Karpas-422 (cell line): ENCODE data around the gene PNMA8C. TPM values are rescaled to one million over a fixed set of nuclear protein-coding genes. Genes with fewer than 3 reads are reported as not detected.
A peak's percentile ranks its signal among the peaks of the same experiment; 100 is the strongest.
"Not testable (repeated sequence)": the region's sequence is repeated elsewhere in the genome, so short reads cannot be mapped to it uniquely, and the experiment has no call there.

Experiments used
- DNase-seq: peaks from one replicate; pipeline ENCODE4 v3.0.0-alpha.2; 2015
- H2AFZ ChIP-seq: fragments of 200-600 bp; sonication (generic); 2 replicates; pipeline ENCODE4 v1.6.1; 2014; ENCODE audit warnings: antibody characterized with exemption, low read length, mixed read lengths
- H3K27ac ChIP-seq: fragments of 200-600 bp; sonication (generic); 2 replicates; pipeline ENCODE4 v1.5.1; 2014; ENCODE audit warnings: mild to moderate bottlenecking, low read length, moderate library complexity
- H3K27me3 ChIP-seq: fragments of 200-600 bp; sonication (generic); 2 replicates; pipeline ENCODE4 v1.6.1; 2014; ENCODE audit warnings: low read length, mixed read lengths
- H3K36me3 ChIP-seq: fragments of 200-600 bp; sonication (generic); 2 replicates; pipeline ENCODE4 v1.6.1; 2014; ENCODE audit warnings: low read length, mixed read lengths; ENCODE audit not compliant: insufficient read depth
- H3K4me1 ChIP-seq: fragments of 200-600 bp; sonication (generic); 2 replicates; pipeline ENCODE4 v1.6.1; 2014; ENCODE audit warnings: mild to moderate bottlenecking, low read length, mixed read lengths
- H3K4me2 ChIP-seq: fragments of 200-600 bp; sonication (generic); 2 replicates; pipeline ENCODE4 v1.6.1; 2014; ENCODE audit warnings: low read length, low read depth, mild to moderate bottlenecking; ENCODE audit not compliant: poor library complexity, severe bottlenecking
- H3K4me3 ChIP-seq: fragments of 200-600 bp; sonication (generic); 2 replicates; pipeline ENCODE4 v1.5.1; 2014; ENCODE audit warnings: mild to moderate bottlenecking, antibody characterized with exemption, low read length, mixed read lengths
- H3K79me2 ChIP-seq: fragments of 200-600 bp; sonication (generic); 2 replicates; pipeline ENCODE4 v1.6.1; 2014; ENCODE audit warnings: mild to moderate bottlenecking, low read length, mixed read lengths
- H3K9ac ChIP-seq: fragments of 200-600 bp; sonication (generic); 2 replicates; pipeline ENCODE4 v1.6.0; 2014; ENCODE audit warnings: low read length
- H3K9me2 ChIP-seq: fragments of 200-600 bp; sonication (generic), shearing (Covaris generic); replicated peaks from 2 replicates; pipeline ENCODE4 v1.6.0; 2014; ENCODE audit warnings: mild to moderate bottlenecking, low read length, moderate library complexity; ENCODE audit not compliant: insufficient read depth
- H3K9me3 ChIP-seq: fragments of 300-700, 200-600 bp; sonication (generic); 2 replicates; pipeline ENCODE4 v1.6.1; 2014; ENCODE audit warnings: low read length, mixed read lengths
- H4K20me1 ChIP-seq: fragments of 200-600 bp; sonication (generic); 2 replicates; pipeline ENCODE4 v1.6.1; 2014; ENCODE audit warnings: mild to moderate bottlenecking, antibody characterized with exemption, low read length, low read depth; ENCODE audit not compliant: insufficient read depth
- total RNA-seq: library from RNA; depleted of rRNA; stranded (reverse); fragments of >200 nt; shearing (Covaris generic); gene quantifications from 2 replicates; pipeline ENCODE4 v1.2.3, GENCODE V29; 2014; ENCODE audit warnings: low replicate concordance

The PNMA8C gene
- total RNA-seq, 1 experiment from 2014 or later, result not detected

GRCh38 chr19:46442808-46443450 lies 14.2 kb upstream of the PNMA8C start:
- H3K27me3 ChIP-seq, result no peaks in the 10 kb centered on the region
- H3K4me3 ChIP-seq, result no peak overlapping the region
- H3K36me3 ChIP-seq, result no peaks in the 10 kb centered on the region
- no peak for DNase-seq
- H4K20me1 ChIP-seq, result no peaks in the 10 kb centered on the region
- no peak overlapping the region for H3K27ac ChIP-seq
- H3K9me3 ChIP-seq, result no peaks in the 10 kb centered on the region
- H3K9ac ChIP-seq, result no peak overlapping the region
- H3K79me2 ChIP-seq, result no peaks in the 10 kb centered on the region
- no peak overlapping the region for H2AFZ ChIP-seq
- H3K9me2 ChIP-seq, result no peaks in the 10 kb centered on the region
- H3K4me2 ChIP-seq, result no peak overlapping the region
- peaks cover 13% of the 10 kb centered on the region for H3K4me1 ChIP-seq

DNA sequence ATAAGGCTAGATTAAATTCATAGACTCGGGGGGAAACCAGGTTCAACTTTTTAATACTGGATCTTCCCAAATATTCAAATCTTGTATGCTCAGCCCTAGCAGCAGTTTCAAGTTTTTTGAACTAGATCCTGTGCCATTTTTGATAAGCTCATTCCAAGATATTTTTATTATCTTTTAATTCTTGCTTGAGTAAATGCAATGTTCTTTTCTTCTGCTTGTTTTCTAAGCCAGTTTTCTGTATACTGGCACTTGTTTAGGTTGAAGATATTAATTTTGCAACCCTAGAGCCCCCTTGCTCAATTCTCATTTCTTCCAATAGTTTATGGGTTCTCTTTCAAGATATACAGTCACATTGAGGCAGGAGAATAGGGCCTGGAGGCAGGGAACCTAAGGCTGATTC lies 13.1 kb upstream of the PNMA8C start:
- no peak overlapping the region for H2AFZ ChIP-seq
- DNase-seq, result no peak
- no peaks in the 10 kb centered on the region for H3K79me2 ChIP-seq
- H3K36me3 ChIP-seq, result no peaks in the 10 kb centered on the region
- no peak overlapping the region for H3K27ac ChIP-seq
- H3K4me2 ChIP-seq, result no peak overlapping the region
- H4K20me1 ChIP-seq, result no peaks in the 10 kb centered on the region
- peaks cover 2% of the 10 kb centered on the region for H3K4me1 ChIP-seq
- no peaks in the 10 kb centered on the region for H3K9me2 ChIP-seq
- no peak overlapping the region for H3K9ac ChIP-seq
- H3K9me3 ChIP-seq, result no peaks in the 10 kb centered on the region
- no peak overlapping the region for H3K4me3 ChIP-seq
- no peaks in the 10 kb centered on the region for H3K27me3 ChIP-seq

- not testable (repeated sequence) for H3K36me3 ChIP-seq, H3K4me3 ChIP-seq, H3K4me1 ChIP-seq, H4K20me1 ChIP-seq, H3K4me2 ChIP-seq, H3K9me2 ChIP-seq, DNase-seq, H3K27ac ChIP-seq, H3K9ac ChIP-seq, H3K9me3 ChIP-seq, H3K79me2 ChIP-seq, H2AFZ ChIP-seq, H3K27me3 ChIP-seq
These were observed 7.0 kb upstream of the PNMA8C start for GRCh38 chr19:46435689-46436088.

DNA sequence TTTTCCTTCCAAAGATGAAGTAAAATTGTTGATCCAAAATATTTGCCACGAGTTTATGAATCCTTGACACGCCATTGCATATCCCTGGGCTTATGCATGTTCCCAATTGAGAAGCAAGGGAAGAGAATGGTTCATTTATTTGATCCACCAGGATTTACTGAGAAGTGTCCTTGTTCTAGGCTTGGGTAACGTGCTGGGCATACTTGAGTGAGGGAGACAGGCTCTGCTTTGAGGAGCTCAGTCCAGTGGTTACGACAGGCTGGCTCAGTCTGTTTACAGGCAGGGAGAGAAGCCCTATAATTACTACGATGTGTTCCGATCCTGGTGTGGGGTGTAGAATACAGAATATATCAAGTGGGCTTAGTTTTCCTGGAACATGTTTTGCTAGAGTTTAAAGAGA lies 6.3 kb upstream of the PNMA8C start:
- H3K27me3 ChIP-seq, result no peaks in the 10 kb centered on the region
- no peaks in the 10 kb centered on the region for H3K9me3 ChIP-seq
- H3K4me1 ChIP-seq, result no peaks in the 10 kb centered on the region
- no peaks in the 10 kb centered on the region for H3K79me2 ChIP-seq
- H3K27ac ChIP-seq, result no peak overlapping the region
- no peaks in the 10 kb centered on the region for H4K20me1 ChIP-seq
- H3K36me3 ChIP-seq, result no peaks in the 10 kb centered on the region
- no peak overlapping the region for H3K4me3 ChIP-seq
- DNase-seq, result no peak
- H3K9ac ChIP-seq, result no peak overlapping the region
- no peak overlapping the region for H2AFZ ChIP-seq
- H3K9me2 ChIP-seq, result no peaks in the 10 kb centered on the region
- no peak overlapping the region for H3K4me2 ChIP-seq

- not testable (repeated sequence) for H3K36me3 ChIP-seq, DNase-seq, H2AFZ ChIP-seq, H3K4me1 ChIP-seq, H3K27me3 ChIP-seq, H3K79me2 ChIP-seq, H3K9ac ChIP-seq, H3K4me2 ChIP-seq, H4K20me1 ChIP-seq, H3K9me2 ChIP-seq, H3K9me3 ChIP-seq, H3K27ac ChIP-seq, H3K4me3 ChIP-seq
These were observed 4.7 kb upstream of the PNMA8C start for GRCh38 chr19:46433470-46433869.

GRCh38 chr19:46431824-46432223 lies 3.1 kb upstream of the PNMA8C start:
- no peak for DNase-seq
- Histone ChIP-seq H4K20me1 (no peaks in the 10 kb centered on the region), H3K36me3 (no peaks in the 10 kb centered on the region), H3K9me3 (no peaks in the 10 kb centered on the region), H3K4me1 (peaks cover 2% of the 10 kb centered on the region; the same call in 1 of the 2 replicates), H3K79me2 (no peaks in the 10 kb centered on the region), H3K4me3 (no peak overlapping the region), H2AFZ (no peak overlapping the region), H3K27ac (no peak overlapping the region), H3K9ac (no peak overlapping the region), H3K27me3 (no peaks in the 10 kb centered on the region), H3K9me2 (no peaks in the 10 kb centered on the region), H3K4me2 (no peak overlapping the region)

GRCh38 chr19:46429999-46430398 lies 1.3 kb upstream of the PNMA8C start:
- no peaks in the 10 kb centered on the region for H3K36me3 ChIP-seq
- H4K20me1 ChIP-seq, result no peaks in the 10 kb centered on the region
- no peaks in the 10 kb centered on the region for H3K79me2 ChIP-seq
- H3K4me1 ChIP-seq, result peaks cover 3% of the 10 kb centered on the region; the same call in 1 of the 2 replicates
- no peaks in the 10 kb centered on the region for H3K9me3 ChIP-seq
- no peak overlapping the region for H3K4me2 ChIP-seq
- no peak overlapping the region for H3K9ac ChIP-seq
- no peak overlapping the region for H2AFZ ChIP-seq
- H3K27ac ChIP-seq, result no peak overlapping the region
- no peaks in the 10 kb centered on the region for H3K9me2 ChIP-seq
- DNase-seq, result peak; percentile 51
- no peak overlapping the region for H3K4me3 ChIP-seq
- H3K27me3 ChIP-seq, result no peaks in the 10 kb centered on the region

DNA sequence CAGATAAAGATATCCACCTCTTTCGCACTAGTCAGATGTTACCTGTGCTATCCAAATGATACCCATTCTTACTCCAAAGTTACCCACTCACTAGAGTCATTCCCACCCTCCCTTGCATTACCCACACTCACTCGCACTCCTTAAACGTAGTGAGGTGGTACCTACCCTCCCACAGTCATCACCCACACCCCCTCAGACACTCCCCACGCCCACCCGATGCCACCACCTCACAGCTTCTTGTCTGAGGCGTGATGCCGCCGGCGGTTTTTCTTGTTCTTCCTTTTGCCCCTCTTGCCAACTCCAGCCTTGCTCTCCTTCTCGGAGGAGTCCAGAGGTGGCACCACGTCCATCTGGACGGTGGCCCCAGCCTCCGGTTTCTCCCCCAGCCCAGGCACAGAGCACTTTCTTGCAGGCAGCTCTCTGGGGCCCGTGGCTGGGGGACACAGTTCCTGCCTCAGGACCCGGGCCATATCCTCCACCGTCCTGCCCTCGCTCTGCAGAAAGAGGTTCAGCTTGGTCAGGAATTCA lies 1.2 kb downstream of the PNMA8C start:
- Histone ChIP-seq H3K4me2 (no peak overlapping the region), H2AFZ (no peak overlapping the region), H3K9me2 (no peaks in the 10 kb centered on the region), H3K9me3 (no peaks in the 10 kb centered on the region), H3K27ac (no peak overlapping the region), H3K79me2 (no peaks in the 10 kb centered on the region), H3K4me1 (peaks cover 3% of the 10 kb centered on the region; the same call in 1 of the 2 replicates), H3K27me3 (no peaks in the 10 kb centered on the region), H3K9ac (no peak overlapping the region), H4K20me1 (no peaks in the 10 kb centered on the region), H3K36me3 (no peaks in the 10 kb centered on the region), H3K4me3 (no peak overlapping the region)
- no peak for DNase-seq
